Measurements from ENCODE around the gene ADCK1. TPM values are rescaled to one million over a fixed set of nuclear protein-coding genes. Genes with fewer than 3 reads are reported as not detected.

ADCK1 gene
- total RNA-seq, 1 experiment from 2014 or later: 11.4 TPM

- no peak for TF ChIP-seq STAT6 (CRISPR knock-in tag; conservative IDR thresholded peaks at IDR 0.05; ENCODE audit: low read depth)
- TF ChIP-seq ZNF281 (CRISPR knock-in tag; IDR thresholded peaks at IDR 0.05): 0 out of 2 replicates have a peak, but pooled peaks have one; percentile 57
- TF ChIP-seq PRRX2 (CRISPR knock-in tag; IDR thresholded peaks at IDR 0.05): no peak
- TF ChIP-seq RELA (CRISPR knock-in tag; IDR thresholded peaks at IDR 0.05; ENCODE audit: borderline replicate concordance): 0 out of 2 replicates have a peak, but pooled peaks have one; percentile 25
- no peak for TF ChIP-seq ERG (CRISPR knock-in tag; IDR thresholded peaks at IDR 0.05)
- peak; percentile 33; the same call in 1 of the 2 replicates for TF ChIP-seq ETV6 (CRISPR knock-in tag; IDR thresholded peaks at IDR 0.05)
- TF ChIP-seq MLX (CRISPR knock-in tag; IDR thresholded peaks at IDR 0.05): no peak
- peak; percentile 66 for TF ChIP-seq ZNF121 (CRISPR knock-in tag; IDR thresholded peaks at IDR 0.05)
- TF ChIP-seq CTCF (IDR thresholded peaks at IDR 0.05): no peak
- TF ChIP-seq OVOL2 (CRISPR knock-in tag; IDR thresholded peaks at IDR 0.05; ENCODE audit: borderline replicate concordance): no peak
- TF ChIP-seq ZNF423 (CRISPR knock-in tag; IDR thresholded peaks at IDR 0.05): no peak
- TF ChIP-seq JUN (CRISPR knock-in tag; IDR thresholded peaks at IDR 0.05): no peak
- peak; percentile 67; the same call in 1 of the 2 replicates for TF ChIP-seq FOXP4 (CRISPR knock-in tag; IDR thresholded peaks at IDR 0.05)
- peak; percentile 50; the same call in 1 of the 2 replicates for TF ChIP-seq ZNF138 (CRISPR knock-in tag; conservative IDR thresholded peaks at IDR 0.05)
- no peak; the same call in 1 of the 2 replicates for TF ChIP-seq ESRRA (CRISPR knock-in tag; IDR thresholded peaks at IDR 0.05; ENCODE audit: borderline replicate concordance)
- 0 out of 2 replicates have a peak, but pooled peaks have one; percentile 48 for TF ChIP-seq NFE2L1 (CRISPR knock-in tag; IDR thresholded peaks at IDR 0.05)
- no peak for TF ChIP-seq ZNF263 (CRISPR knock-in tag; IDR thresholded peaks at IDR 0.05; ENCODE audit: low read depth)
- TF ChIP-seq USF2 (CRISPR knock-in tag; IDR thresholded peaks at IDR 0.05): 0 out of 2 replicates have a peak, but pooled peaks have one; percentile 12
- TF ChIP-seq ZMAT4 (CRISPR knock-in tag; IDR thresholded peaks at IDR 0.05): no peak
- TF ChIP-seq TEAD4 (CRISPR knock-in tag; IDR thresholded peaks at IDR 0.05): no peak
Measured at GRCh38 chr14:77980475-77981321, 180.8 kb downstream of the ADCK1 start (continued).

Measured in WTC11 (cell line).